HG03457 (cell line): ENCODE results near the gene GP1BA.
"Not testable (repeated sequence)": the region's sequence is repeated elsewhere in the genome, so short reads cannot be mapped to it uniquely, and the experiment has no call there.

Experiments used
- ATAC-seq: cut with Tn5 transposase; IDR thresholded peaks from one replicate; pipeline ENCODE4 v1.9.1; 2021; ENCODE audit warnings: moderate number of reproducible peaks; ENCODE audit not compliant: unreplicated experiment

GP1BA gene

DNA sequence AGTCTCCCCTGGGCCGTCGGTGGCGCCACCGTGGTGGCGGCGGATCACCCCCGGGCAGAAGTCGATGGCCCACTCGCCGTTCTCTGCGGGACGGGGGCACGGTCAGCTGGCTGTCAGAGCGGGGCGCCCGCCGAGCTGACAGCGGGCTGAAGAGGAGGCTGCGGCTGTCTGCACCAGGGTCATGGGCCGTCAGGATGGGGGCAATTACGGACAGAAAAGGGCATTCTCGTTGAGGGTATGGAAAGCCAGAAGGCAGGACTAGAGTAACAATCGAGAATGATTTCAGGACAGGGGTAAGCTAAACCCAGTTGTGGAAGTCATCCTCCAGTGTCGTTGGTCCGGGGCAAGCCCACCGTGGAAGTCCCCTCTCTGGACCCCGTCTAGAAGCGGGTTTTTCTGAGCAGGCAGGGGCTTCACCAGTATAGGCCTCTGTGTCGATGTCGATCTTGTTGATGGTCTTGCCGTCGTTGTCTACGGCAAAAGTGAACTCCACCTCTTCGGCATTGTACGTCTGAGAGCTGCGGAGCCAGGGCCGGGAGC lies 30.9 kb upstream of the GP1BA start:
- no peak for ATAC-seq

GRCh38 chr17:4901648-4902344 lies 30.3 kb upstream of the GP1BA start:
- no peak for ATAC-seq

DNA sequence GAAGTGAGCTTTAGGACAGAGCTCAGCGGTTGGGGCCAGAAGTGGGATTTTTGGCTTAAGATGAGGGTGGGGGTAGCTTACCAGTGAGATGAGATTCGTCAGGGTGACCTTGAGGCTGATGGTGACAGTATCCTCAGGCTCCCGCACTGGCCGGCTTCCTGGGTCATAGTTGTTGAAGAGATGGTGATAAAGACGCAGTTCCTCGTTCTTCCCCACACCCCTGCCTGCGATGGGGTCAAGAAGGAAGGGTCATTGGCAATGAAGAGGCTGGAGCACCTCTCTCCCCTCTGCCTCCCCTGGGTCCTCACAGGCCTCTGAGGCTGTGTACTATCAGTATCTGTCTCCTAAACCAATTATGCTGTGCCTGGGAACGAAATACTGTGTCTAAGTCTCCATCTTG lies 29.5 kb upstream of the GP1BA start:
- ATAC-seq, result no peak

GRCh38 chr17:4903051-4903818 lies 28.8 kb upstream of the GP1BA start, which contains the start of gene CHRNE:
CHRNE (minus strand) TSS chr17:4903098; CDS start chr17:4903063, 35 bp downstream.
- ATAC-seq, result no peak

- ATAC-seq, result not testable (repeated sequence)
Observed at GRCh38 chr17:4906642-4907041, 25.4 kb upstream of the GP1BA start.

DNA sequence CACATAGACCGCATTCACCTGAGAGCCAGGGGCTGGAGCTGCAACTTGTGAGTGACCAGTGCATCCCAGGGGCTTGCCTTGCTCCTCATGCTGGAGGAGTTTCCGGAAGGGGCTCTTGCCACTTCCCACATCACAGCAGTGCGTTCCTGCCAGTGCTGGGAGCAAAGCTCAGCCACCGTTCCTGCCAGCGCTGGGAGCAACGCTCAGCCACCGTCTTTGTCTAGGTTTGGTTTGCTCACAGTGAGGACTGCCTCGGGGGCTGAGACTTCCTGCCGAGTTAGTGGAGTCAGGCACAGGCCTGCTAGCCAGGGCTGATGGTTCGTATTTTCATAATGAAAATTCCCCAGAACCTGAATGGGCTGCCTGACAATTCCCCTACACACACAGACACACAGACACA lies 23.8 kb upstream of the GP1BA start:
- no peak for ATAC-seq

DNA sequence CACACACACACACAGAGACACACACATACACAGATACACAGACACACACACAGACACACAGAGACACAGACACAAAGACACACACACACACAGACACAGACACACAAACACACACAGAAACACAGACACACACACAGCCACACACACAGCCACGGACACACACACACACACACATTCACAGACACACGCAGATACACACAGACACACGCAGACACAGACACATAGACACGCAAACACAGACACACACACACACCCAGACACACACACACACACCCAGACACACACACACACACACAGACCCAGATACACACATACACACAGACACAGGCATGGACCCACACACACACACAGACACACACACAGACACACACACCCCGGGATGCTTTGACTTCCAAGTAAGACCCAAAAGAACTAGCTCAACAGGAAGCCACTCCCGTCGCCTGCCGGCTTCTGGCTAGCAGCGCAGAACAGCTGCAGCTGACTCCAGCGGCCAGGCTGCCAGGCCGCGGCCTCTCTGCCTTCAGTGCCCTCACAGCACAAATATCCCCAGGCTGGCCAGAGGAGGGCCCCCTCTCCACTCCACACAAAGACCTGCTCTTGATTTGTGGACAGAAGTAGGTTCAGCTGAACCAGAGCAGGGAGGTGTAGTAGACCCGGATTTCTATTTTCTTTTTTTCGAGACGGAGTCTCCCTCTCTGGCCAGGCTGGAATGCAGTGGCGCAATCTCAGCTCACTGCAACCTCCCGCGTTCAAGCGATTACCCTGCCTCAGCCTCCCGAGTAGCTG lies 23.2 kb upstream of the GP1BA start:
- ATAC-seq, result no peak

DNA sequence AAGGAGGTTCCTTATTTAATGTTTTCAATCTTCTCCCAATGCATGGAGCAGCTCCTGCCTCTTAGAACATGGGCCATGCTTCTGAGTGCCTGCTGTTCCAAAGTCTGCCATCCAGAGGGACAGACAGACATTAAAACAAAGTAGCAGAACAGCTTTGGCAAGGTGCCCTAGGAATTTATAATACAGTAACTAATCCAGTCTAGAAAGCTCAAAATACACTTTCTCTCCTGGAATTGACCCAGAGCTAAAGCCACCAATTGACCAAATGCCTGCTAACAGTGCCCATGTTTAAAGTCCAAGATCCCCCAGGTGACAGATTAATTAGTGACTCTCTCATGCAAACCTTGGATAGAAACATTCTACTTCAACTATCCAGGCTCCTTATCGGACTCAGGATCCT lies 18.1 kb upstream of the GP1BA start:
- ATAC-seq, result no peak

DNA sequence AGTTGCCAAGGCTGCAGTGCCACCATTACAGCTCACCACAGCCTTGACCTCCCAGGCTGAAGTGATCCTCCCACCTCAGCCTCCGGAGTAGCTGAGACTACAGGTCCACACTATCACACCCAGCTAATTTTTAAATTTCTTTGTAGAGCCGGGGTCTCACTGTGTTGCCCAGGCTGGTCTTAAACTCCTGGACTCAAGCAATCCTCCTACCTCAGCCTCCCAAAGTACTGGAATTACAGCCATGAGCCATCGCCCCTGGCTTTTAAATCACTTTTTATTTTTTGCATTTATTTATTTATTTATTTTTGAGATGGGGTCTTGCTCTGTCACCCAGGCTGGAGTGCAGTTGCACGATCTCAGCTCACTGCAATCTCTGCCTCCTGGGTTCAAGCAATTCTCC lies 17.5 kb upstream of the GP1BA start:
- not testable (repeated sequence) for ATAC-seq

- ATAC-seq, result no peak
Observed at GRCh38 chr17:4919511-4920047, 12.5 kb upstream of the GP1BA start.

DNA sequence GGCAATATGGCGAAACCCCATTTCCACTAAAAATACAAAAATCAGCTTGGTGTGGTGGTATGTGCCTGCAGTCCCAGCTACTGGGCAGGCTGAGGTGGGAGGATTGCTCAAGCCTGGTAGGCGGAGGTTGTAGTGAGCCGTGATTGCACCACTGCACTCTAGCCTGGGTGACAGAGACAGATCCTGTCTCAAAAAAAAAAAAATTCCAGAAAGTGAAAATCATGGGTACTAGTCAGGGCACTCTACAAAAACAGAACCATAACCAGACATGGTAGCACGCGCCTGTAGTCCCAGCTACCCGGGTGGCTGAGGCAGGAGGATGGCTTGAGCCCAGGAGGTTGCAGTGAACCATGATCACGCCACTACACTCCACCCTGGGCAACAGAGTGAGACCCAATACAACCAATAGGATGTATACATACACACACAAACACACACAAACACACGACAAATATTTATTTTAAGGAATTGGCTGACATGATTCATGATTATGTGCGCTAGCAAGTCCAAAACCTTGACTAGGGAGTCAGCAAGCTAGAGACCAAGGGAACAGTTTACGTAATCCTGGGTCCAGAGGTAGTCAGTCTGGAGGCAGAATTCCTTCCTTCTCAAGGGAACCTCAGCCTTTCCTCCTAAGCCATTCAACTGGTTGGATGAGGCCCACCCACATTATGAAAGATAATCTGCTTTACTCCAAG lies 11.6 kb upstream of the GP1BA start:
- ATAC-seq, result no peak

- no peak for ATAC-seq
Observed at GRCh38 chr17:4921320-4921719, 10.8 kb upstream of the GP1BA start.

DNA sequence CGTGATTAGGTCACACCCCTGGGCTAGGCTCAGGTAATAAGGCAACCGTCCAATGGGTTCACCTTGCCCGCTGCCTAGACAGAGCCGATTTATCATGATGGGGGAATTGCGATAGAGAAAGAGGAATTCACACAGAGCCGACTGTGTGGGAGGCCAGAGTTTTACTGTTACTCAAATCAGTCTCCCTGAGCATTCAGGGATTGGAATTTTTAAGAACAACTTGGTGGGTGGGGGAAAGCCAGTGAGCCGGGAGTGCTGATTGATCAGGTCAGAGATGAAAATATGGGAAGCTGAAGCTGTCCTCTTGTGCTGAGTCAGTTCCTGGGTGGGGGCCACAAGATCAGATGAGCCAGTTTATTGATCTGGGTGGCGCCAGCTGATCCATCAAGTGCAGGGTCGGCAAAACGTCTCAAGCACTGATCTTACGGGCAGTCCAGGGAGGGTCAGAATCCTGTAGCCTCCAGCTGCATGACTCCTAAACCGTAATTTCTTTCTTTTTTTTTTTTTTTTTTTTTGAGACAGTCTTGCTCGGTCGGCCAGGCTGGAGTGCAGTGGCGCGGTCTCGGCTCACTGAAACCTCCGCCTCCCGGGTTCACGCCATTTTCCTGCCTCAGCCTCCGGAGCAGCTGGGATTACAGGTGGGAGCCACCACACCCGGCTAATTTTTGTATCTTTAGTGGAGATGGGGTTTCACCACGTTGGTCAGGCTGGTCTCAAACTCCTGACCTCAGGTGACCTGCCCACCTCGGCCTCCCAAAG lies 5.3 kb upstream of the GP1BA start:
- not testable (repeated sequence) for ATAC-seq

DNA sequence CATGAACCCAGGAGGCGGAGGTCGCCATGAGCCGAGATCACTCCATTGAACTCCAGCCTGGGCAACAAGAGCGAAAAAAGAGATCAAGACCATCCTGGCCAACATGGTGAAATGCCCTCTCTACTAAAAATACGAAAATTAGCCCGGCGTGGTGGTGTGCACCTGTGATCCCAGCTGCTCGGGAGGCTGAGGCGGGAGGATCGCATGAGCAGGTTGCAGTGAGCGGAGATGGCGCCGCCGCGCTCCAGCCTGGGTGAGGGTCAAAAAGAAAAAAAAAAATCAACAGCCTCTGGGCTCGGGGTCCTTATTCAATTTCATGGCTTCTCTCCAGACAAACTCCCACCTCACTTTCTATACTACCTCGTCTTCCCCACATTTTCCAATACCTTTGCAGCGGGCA lies 3.2 kb upstream of the GP1BA start:
- no peak for ATAC-seq

- no peak for ATAC-seq
Observed at GRCh38 chr17:4932756-4933155, 679 bp downstream of the GP1BA start.

DNA sequence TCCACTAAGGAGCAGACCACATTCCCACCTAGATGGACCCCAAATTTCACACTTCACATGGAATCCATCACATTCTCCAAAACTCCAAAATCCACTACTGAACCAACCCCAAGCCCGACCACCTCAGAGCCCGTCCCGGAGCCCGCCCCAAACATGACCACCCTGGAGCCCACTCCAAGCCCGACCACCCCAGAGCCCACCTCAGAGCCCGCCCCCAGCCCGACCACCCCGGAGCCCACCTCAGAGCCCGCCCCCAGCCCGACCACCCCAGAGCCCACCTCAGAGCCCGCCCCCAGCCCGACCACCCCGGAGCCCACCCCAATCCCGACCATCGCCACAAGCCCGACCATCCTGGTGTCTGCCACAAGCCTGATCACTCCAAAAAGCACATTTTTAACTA lies 1.6 kb downstream of the GP1BA start:
- ATAC-seq, result no peak

GRCh38 chr17:4934173-4934979 lies 2.3 kb downstream of the GP1BA start:
- no peak for ATAC-seq

DNA sequence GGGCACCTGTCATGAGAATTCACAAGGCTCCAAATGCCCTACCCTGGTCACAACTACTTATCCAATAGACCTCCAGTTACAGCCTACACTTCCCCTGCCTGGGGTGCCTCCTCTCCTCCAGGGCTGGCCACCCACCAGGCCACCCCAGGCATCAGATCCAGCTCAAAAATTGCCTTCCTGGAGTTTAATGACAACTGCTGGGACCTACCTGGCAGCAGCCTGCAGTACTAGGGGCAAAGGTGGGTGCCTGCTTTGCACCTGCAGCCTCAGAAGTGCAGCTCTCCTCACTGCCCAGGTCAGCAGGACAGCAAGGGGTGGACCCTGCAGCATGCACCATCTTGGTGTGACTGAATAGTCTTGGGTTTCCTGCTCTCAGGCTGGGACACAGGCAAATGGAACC lies 3.6 kb downstream of the GP1BA start:
- no peak for ATAC-seq

DNA sequence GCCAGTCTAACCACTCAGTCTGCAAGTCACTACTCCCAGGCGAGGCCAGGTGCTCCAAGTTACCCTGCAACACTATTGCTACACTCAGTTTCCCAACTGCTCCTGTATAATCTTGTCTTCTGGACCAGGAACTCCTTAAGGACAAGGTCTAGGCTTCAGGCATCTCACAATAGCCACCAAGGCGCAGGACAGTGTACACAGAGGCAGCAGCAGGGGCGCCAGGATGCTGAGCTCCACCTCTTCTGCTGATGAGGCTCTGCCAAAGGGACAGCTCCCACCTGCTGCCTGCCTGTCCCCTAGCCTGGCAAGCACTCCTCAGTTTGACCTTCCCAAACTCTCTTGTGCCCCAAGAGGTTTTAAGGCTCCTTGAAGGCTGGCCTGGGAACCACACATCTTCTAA lies 4.4 kb downstream of the GP1BA start:
- no peak for ATAC-seq
